Endothelial cell of umbilical vein (primary cell): ENCODE results near the gene TAF1A.

ENCODE experiments used
- CTCF ChIP-seq, 2 donors: IDR thresholded peaks; 1 replicate in 1 of 2; 2 replicates in 1 of 2; pipeline ENCODE4 v1.5.1; 2011; ENCODE audit warnings: low read length in 2 of 2, mild to moderate bottlenecking in 2 of 2, moderate library complexity in 2 of 2, control low read depth in 1 of 2, inconsistent platforms in 1 of 2, low read depth in 1 of 2; ENCODE audit not compliant: insufficient read depth in 1 of 2; ENCODE audit errors: extremely low read depth in 1 of 2
- EZH2 ChIP-seq: IDR thresholded peaks from 2 replicates; pipeline ENCODE4 v1.6.1; 2012; ENCODE audit warnings: borderline replicate concordance, low read depth, mild to moderate bottlenecking, moderate library complexity, low read length, inconsistent platforms; ENCODE audit not compliant: severe bottlenecking
- FOS ChIP-seq: IDR thresholded peaks from 2 replicates; pipeline ENCODE4 v1.6.1; 2011; ENCODE audit warnings: mild to moderate bottlenecking, low read length, moderate library complexity, borderline replicate concordance; ENCODE audit not compliant: insufficient read depth
- GATA2 ChIP-seq: IDR thresholded peaks from 2 replicates; pipeline ENCODE4 v1.7.0; 2011; ENCODE audit warnings: low read depth, mild to moderate bottlenecking, moderate library complexity, mixed read lengths, low read length; ENCODE audit not compliant: insufficient read length, insufficient read depth
- JUN ChIP-seq: IDR thresholded peaks from 2 replicates; pipeline ENCODE4 v1.6.1; 2011; ENCODE audit warnings: borderline replicate concordance, low read depth; ENCODE audit not compliant: insufficient read length, insufficient read depth
- MAX ChIP-seq: IDR thresholded peaks from 2 replicates; pipeline ENCODE4 v1.6.1; 2011; ENCODE audit not compliant: insufficient read depth, insufficient read length
- POLR2A ChIP-seq: IDR thresholded peaks from 2 replicates; pipeline ENCODE4 v1.6.1; 2012; ENCODE audit warnings: low read depth, mild to moderate bottlenecking, control low read depth, low read length
- POLR2AphosphoS5 ChIP-seq: IDR thresholded peaks from 2 replicates; pipeline ENCODE4 v1.6.1; 2012; ENCODE audit warnings: low read depth, mild to moderate bottlenecking, control low read depth, low read length, moderate library complexity; ENCODE audit not compliant: insufficient read depth

- no peak for TF ChIP-seq EZH2
- no peak for TF ChIP-seq CTCF (IDR thresholded peaks at IDR 0.05; ENCODE audit: extremely low read depth in 1 of 2, insufficient read depth in 1 of 2, low read depth in 1 of 2, low read length in 2 of 2)
- TF ChIP-seq MAX: no peak
- TF ChIP-seq FOS: no peak
- TF ChIP-seq POLR2A: no peak
- TF ChIP-seq POLR2AphosphoS5: no peak
- TF ChIP-seq GATA2: no peak
- TF ChIP-seq JUN: no peak
Observed at GRCh38 chr1:222632749-222633148, 43.0 kb upstream of the TAF1A start.
